GM18867 (cell line): ENCODE measurements around the gene KCNG3.

Experiments
- ATAC-seq: cut with Tn5 transposase; IDR thresholded peaks from one replicate; pipeline ENCODE4 v1.9.1; 2021; ENCODE audit warnings: mild to moderate bottlenecking, moderate library complexity; ENCODE audit not compliant: unreplicated experiment

KCNG3 gene

GRCh38 chr2:42488297-42488696 is 5.5 kb downstream of the KCNG3 start:
- ATAC-seq, result no peak

DNA sequence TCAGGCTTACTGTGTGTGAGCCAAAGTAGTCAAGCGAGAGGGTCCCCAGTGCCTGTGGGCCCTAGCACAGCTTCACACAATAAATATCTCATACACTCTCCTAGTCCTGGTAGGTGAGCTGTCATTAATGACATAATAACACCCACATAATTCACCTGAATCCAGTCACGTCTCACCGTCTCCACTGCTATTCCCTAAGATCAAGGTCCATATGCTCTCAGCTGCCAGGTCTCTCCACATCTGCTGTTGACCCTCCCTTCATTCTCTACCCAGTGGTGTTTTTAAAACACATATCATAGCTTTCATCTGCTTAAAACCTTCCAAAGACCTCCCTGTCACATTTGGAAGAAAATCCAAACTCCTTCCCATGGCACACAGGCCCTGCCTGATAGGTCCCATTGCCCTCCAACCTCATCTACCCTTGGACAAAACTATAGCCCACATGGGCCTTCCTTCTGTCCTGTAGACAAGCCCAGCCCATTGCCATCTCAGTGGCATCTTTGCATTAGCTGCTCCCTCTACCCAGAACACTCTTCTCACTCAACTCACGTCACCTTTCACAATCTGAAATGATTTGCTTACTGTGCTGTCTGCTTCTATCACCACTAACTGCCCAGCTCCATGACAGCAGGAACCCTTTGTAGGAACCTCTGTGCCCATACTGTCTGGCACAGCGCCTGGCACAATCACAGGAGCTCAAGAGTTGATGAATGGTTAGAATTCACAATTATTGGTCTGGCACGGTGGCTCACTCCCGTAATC is 7.5 kb downstream of the KCNG3 start:
- ATAC-seq, result no peak

DNA sequence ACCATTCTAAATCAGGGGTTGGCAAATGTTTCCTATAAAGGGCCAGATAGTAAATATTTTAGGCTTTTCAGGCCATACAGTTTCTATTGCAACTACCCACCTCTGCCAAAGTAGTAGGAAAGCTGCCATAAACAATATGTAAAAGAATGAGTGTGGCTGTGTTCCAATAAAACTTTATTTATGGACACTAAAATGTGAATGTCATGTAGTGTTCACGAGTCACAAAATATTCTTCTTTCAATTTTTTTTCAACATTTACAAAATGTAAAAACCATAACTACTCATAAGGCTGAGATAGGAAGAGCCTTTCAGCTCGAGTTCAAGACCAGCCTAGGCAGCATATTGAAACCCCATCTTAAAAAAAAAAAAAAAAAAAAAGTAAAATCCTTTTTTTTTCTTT is 13.4 kb downstream of the KCNG3 start:
- no peak for ATAC-seq

DNA sequence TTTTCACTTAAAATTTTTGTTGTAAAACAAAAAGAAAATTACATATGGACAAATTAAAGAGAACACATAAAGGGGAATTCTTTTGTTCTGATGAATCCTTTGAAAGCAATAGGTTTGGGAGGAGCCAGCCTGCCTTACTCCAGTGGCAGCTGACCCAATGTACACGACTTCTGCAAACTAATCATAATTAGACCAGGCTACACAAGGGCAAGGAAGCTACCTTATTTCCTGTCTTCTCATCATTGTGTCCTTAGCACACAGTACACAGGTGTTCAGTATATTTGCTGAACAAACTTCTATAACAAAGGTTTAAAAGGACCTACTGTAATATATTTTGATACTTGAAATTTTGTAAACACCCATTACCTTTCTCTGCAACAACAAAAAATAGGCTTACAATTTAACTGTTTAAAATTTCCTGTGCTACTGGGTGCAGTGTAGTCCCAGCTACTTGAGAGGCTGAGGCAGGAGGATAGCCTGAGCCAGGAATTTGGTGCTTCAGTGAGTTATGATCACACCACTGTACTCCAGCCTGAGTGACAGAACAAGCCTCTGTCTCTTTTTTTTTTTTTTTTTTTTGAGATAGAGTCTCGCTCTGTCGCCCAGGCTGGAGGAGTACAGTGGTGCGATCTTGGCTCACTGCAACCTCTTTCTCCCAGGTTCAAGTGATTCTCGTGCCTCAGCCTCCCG is 18.9 kb downstream of the KCNG3 start:
- no peak for ATAC-seq

- ATAC-seq, result no peak
Observed at GRCh38 chr2:42470706-42471105, 23.1 kb downstream of the KCNG3 start.

- no peak for ATAC-seq
Observed at GRCh38 chr2:42464631-42465030, 29.2 kb downstream of the KCNG3 start.

GRCh38 chr2:42463570-42463969 is 30.2 kb downstream of the KCNG3 start:
- no peak for ATAC-seq

- no peak for ATAC-seq
Observed at GRCh38 chr2:42459296-42459695, 34.5 kb downstream of the KCNG3 start.

DNA sequence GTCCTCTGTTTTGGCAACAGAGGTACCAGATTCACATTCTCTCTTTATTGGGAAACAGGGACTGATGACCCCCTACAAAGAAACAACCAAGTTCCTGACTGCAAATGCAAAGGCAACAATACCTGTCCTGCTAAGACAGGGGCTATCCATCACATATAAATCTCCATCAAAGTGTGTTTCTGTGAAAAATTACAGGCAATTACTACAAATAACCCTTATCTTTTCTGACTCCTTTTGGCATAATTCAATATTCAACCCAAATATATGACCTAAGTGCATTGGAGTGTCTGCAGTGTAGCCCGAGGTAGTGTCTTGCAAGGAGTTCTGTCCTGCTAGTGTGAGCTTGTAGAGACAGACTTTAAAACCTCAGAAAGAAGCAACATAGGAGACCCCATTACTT is 35.4 kb downstream of the KCNG3 start:
- no peak for ATAC-seq

DNA sequence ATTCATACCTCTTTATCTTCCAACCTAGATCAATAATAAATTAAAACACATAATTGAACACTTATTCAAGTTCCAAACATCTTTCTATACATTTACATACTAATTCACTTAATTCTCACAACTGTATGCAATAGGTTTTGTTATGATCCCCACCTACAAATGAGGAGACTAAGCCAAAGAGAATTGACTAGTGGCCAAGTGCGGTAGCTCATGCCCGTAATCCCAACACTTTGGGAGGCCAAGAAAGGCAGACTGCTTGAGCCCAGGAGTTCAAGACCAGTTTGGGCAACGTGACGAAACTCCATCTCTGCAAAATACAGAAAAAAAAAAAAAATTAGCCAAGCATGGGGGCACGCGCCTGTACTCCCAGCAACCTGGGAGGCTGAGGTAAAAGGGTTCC is 36.8 kb downstream of the KCNG3 start:
- no peak for ATAC-seq

DNA sequence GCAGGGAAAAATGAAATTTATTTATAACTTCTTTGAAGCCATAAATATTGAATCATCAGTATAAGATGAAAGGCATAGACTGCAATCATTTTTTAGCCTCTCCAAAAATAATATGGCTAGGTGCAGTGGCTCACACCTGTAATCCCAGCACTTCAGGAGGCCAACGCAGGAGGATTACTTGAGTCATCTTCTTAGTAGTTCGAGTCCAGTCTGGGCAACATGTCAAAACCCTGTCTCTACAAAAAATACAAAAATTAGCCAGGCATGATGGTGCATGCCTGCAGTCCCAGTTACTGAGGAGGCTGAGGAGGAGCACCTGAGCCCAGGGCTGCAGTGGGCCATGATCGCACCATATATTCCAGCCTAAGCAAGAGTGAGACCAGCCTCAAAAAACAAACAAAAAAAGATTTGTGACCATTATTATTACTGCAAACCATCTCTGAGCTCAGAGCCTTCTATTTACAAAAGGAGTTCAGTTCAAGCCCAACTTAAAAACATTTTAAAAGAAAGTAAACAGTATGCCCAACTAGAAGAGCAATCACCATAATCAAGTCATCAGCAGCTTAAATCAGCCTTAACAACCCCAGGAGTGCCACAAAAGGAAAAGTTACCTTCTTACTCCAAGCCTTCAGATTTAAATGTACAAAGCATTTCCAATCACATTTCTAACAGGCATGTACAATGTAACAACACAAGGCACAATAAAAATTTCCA is 37.5 kb downstream of the KCNG3 start:
- ATAC-seq, result no peak

DNA sequence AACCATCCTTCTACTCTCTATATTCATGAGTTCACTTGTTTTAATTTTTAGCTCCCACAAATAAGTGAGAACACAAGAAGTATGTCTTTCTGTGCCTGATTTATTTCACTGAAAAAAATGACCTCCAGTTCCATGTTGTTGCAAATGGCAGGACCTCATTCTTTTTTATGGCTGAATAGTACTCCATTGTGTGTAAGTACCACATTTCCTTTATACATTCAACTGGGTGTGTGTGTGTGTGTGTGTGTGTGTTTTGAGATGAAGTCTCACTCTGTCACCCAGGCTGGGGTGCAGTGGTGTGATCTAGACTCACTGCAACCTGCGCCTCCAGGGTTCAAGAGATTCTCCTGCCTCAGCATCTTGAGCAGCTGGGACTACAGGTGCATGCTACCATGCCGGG is 41.2 kb downstream of the KCNG3 start:
- no peak for ATAC-seq

GRCh38 chr2:42450136-42450535 is 43.6 kb downstream of the KCNG3 start:
- ATAC-seq, result no peak

GRCh38 chr2:42449163-42450087 is 44.4 kb downstream of the KCNG3 start:
- ATAC-seq, result no peak

DNA sequence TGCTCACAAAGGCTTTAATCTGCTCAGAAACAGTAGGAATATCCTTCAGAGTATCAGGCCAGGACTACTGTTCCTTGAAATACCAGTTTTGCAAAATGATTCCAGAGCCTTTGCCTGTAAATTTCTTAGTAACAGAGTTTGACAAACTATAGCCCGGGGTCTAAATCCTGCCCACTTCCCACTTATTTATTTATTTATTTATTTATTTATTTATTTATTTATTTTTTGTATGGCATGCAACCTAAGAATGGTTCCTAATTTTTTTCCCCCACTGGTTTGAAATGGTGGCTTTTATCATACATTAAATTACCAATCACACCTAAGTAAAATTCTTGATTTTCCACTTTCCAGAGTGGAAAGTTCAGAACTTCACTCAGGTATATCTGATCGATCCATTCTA is 45.6 kb downstream of the KCNG3 start:
- ATAC-seq, result no peak

GRCh38 chr2:42446503-42447271 is 47.1 kb downstream of the KCNG3 start:
- no peak for ATAC-seq

GRCh38 chr2:42443718-42444399 is 49.9 kb downstream of the KCNG3 start:
- ATAC-seq, result no peak

- ATAC-seq, result no peak
Observed at GRCh38 chr2:42442774-42443173, 51.0 kb downstream of the KCNG3 start.

- no peak for ATAC-seq
Observed at GRCh38 chr2:42438685-42439084, 55.1 kb downstream of the KCNG3 start.

DNA sequence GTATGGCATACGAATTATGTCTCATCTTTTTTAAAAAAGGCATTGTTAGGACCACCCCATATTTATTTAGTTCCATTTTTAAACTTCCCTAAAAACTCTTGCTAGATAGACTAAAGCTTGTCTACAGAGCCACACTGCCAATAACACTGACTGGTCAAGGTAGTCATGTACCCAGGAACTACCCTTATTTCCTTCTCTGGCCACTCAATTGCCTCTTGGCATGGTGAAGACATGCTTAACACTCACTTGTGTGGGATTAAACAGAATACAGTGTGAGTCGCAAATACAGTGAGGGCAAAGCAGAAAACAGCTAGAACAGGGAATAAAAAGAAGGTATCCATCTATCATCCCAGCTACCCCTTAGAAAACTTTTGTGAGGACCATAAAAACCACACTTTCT is 57.4 kb downstream of the KCNG3 start:
- ATAC-seq, result no peak
